ENCODE measurements around the gene MYZAP.

DNA sequence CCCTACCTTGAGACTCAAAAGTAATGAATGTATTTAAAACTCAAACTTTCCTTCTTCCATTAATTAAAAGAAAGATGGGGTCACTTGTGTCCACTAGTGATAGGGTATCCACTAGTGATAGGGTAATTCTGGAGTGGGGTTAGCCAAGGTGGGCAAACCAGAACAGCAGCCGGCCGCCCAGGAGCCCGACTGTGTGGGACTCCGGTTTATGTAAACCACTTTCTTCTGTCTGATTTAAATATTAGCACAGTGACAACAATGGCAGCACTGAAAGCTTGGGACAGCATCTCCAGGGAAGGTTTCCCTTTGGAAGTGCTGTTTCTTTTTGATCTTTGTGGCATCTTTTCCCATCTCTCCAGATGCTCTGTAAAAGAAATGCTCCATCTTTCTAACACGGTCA lies 722 bp downstream of the MYZAP start:
- TF ChIP-seq SMC3 (IDR thresholded peaks at IDR 0.05; ENCODE audit: low read depth, low read length) = no peak
- no peak for TF ChIP-seq POLR2A (IDR thresholded peaks at IDR 0.05; ENCODE audit: low read depth, low read length)
- no peak for TF ChIP-seq ELK1 (IDR thresholded peaks at IDR 0.05; ENCODE audit: borderline replicate concordance, low read depth, low read length)
- no peak for TF ChIP-seq USF2 (IDR thresholded peaks at IDR 0.05; ENCODE audit: low read depth, low read length)
- no peak for TF ChIP-seq CTCF (conservative IDR thresholded peaks at IDR 0.05; ENCODE audit: low read depth, low read length)
- TF ChIP-seq MAFK (IDR thresholded peaks at IDR 0.05; ENCODE audit: low read depth, low read length) = no peak
- TF ChIP-seq CEBPB (IDR thresholded peaks at IDR 0.05; ENCODE audit: low read depth, low read length) = no peak
- TF ChIP-seq NFE2L2 (IDR thresholded peaks at IDR 0.05; ENCODE audit: low read depth, low read length) = no peak
- TF ChIP-seq MAZ (IDR thresholded peaks at IDR 0.05; ENCODE audit: borderline replicate concordance, low read depth, low read length) = no peak
- TF ChIP-seq RFX5 (IDR thresholded peaks at IDR 0.05; ENCODE audit: low read depth, low read length) = no peak
- no peak for TF ChIP-seq RAD21 (IDR thresholded peaks at IDR 0.05; ENCODE audit: low read length)
- no peak for TF ChIP-seq FOS (IDR thresholded peaks at IDR 0.05; ENCODE audit: low read depth, low read length)
- TF ChIP-seq BHLHE40 (IDR thresholded peaks at IDR 0.05; ENCODE audit: low read depth, low read length) = no peak
